DMS 273 (cell line): ENCODE data around the gene SPRED1.
"Not testable (repeated sequence)": the region's sequence is repeated elsewhere in the genome, so short reads cannot be mapped to it uniquely, and the experiment has no call there.

Source experiments
- DNase-seq: peaks from one replicate; lab custom pipeline; 2025; ENCODE audit not compliant: unreplicated experiment; lab: John Stamatoyannopoulos, UW

Gene SPRED1

GRCh38 chr15:38275959-38276358 is 23.3 kb downstream of the SPRED1 start:
- DNase-seq, result no peak

GRCh38 chr15:38277281-38277680 is 24.6 kb downstream of the SPRED1 start:
- DNase-seq, result not testable (repeated sequence)

- no peak for DNase-seq
Measured at GRCh38 chr15:38281031-38281430, 28.4 kb downstream of the SPRED1 start.

GRCh38 chr15:38283010-38283409 is 30.4 kb downstream of the SPRED1 start:
- no peak for DNase-seq

GRCh38 chr15:38285456-38285855 is 32.8 kb downstream of the SPRED1 start:
- DNase-seq, result no peak

- no peak for DNase-seq
Measured at GRCh38 chr15:38294126-38294525, 41.5 kb downstream of the SPRED1 start.

- no peak for DNase-seq
Measured at GRCh38 chr15:38297623-38298388, 45.2 kb downstream of the SPRED1 start.

- DNase-seq, result no peak
Measured at GRCh38 chr15:38299216-38299615, 46.6 kb downstream of the SPRED1 start.

- DNase-seq, result no peak
Measured at GRCh38 chr15:38300395-38300794, 47.8 kb downstream of the SPRED1 start.

GRCh38 chr15:38304481-38304880 is 51.8 kb downstream of the SPRED1 start:
- DNase-seq, result no peak

- DNase-seq, result no peak
Measured at GRCh38 chr15:38307251-38307650, 54.6 kb downstream of the SPRED1 start.

- no peak for DNase-seq
Measured at GRCh38 chr15:38307861-38308641, 55.4 kb downstream of the SPRED1 start.

- DNase-seq, result no peak
Measured at GRCh38 chr15:38308797-38309196, 56.2 kb downstream of the SPRED1 start.

- DNase-seq, result no peak
Measured at GRCh38 chr15:38312190-38312589, 59.6 kb downstream of the SPRED1 start.

- no peak for DNase-seq
Measured at GRCh38 chr15:38316311-38316710, 63.7 kb downstream of the SPRED1 start.

- DNase-seq, result no peak
Measured at GRCh38 chr15:38320181-38320580, 67.5 kb downstream of the SPRED1 start.

- DNase-seq, result no peak
Measured at GRCh38 chr15:38320866-38321265, 68.2 kb downstream of the SPRED1 start.

- DNase-seq, result no peak
Measured at GRCh38 chr15:38323895-38324294, 71.3 kb downstream of the SPRED1 start.

- DNase-seq, result no peak
Measured at GRCh38 chr15:38324939-38325647, 72.5 kb downstream of the SPRED1 start.

GRCh38 chr15:38325648-38325990 is 73.0 kb downstream of the SPRED1 start:
- no peak for DNase-seq

GRCh38 chr15:38332711-38333110 is 80.1 kb downstream of the SPRED1 start:
- no peak for DNase-seq

- no peak for DNase-seq
Measured at GRCh38 chr15:38335116-38335515, 82.5 kb downstream of the SPRED1 start.
